GM21360 (cell line): ENCODE data around the gene ATP2B2.
"Not testable (repeated sequence)": the region's sequence is repeated elsewhere in the genome, so short reads cannot be mapped to it uniquely, and the experiment has no call there.

Experiments used
- ATAC-seq: cut with Tn5 transposase; IDR thresholded peaks from one replicate; pipeline ENCODE4 v1.9.1; 2021; ENCODE audit warnings: mild to moderate bottlenecking, moderate library complexity; ENCODE audit not compliant: unreplicated experiment

ATP2B2 gene

DNA sequence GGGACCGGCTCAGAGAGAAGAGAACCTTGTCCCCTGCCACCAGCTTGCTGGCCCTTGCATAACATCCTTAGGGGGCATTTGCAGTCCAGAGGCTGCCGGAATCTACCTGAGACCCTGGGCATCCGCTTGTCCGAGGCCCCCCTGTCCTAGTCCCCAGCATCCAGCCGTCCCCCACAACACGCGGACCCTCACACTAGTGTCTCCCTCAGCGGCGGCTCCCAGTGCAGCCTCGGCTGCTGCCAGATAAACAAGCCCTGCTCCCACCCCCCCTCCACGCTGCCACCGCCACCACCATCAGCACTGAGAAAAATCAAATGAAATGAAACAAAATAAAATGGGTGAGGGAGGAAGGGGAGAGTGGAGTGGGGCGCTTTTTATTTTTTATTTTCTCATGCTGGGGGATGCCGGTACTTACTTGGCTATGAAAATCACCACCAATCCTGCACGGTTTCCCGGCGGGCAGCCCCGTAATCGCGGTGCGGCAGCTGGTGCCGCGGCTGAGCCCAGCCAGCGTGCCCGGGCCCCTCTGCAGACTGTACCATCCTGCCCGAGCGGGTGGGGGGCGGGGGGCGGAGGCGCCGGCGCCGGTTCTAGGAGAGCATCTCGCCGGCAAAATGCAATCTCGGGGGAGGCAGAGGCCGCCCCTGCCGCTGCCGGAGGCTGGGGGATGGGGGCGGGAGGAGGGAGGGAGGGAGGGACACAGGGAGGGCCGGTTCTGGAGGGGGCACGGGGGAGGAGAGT lies at the start of gene ATP2B2:
ATP2B2 (minus strand) TSS at position 537 of the 741 bp plus-strand sequence. CDS start 56,043 bp downstream, outside the sequence.
- ATAC-seq, result no peak

GRCh38 chr3:10554746-10555145 lies 49.4 kb upstream of the ATP2B2 start:
- no peak for ATAC-seq

DNA sequence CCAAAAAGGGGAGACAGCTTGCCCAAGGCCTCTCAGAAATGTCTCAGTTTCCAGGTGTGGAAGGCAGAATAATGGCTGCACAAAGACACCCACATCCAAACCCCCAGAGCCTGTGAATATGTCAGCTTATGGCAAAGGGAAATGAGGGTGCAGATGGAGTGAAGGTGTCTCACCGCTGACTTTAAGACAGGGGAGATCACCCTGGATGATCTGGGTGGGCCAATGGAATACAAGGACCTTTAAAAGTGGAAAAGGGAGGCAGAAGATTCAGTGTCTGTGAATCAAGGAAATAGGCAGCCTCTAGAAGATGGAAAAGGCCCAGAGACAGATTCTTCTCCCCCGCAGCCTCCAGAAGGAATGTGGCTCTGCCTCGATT lies 48.8 kb upstream of the ATP2B2 start:
- no peak for ATAC-seq

GRCh38 chr3:10553591-10554235 lies 48.3 kb upstream of the ATP2B2 start:
- no peak for ATAC-seq

DNA sequence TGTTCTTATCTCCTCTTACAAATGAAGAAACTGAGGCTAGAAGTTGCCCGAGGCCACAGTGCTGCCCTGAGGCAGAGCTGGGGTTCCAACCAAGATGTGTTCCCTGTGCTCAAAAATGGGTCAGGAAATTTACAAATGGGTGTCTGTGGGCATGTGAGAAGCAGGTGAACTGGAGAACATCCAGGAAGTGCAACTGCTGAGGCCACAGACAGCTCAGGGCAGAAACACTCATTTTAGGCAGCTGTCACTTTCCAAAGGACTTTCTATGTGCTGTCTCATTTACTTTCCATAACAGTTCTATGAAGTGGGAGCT lies 47.2 kb upstream of the ATP2B2 start:
- no peak for ATAC-seq

DNA sequence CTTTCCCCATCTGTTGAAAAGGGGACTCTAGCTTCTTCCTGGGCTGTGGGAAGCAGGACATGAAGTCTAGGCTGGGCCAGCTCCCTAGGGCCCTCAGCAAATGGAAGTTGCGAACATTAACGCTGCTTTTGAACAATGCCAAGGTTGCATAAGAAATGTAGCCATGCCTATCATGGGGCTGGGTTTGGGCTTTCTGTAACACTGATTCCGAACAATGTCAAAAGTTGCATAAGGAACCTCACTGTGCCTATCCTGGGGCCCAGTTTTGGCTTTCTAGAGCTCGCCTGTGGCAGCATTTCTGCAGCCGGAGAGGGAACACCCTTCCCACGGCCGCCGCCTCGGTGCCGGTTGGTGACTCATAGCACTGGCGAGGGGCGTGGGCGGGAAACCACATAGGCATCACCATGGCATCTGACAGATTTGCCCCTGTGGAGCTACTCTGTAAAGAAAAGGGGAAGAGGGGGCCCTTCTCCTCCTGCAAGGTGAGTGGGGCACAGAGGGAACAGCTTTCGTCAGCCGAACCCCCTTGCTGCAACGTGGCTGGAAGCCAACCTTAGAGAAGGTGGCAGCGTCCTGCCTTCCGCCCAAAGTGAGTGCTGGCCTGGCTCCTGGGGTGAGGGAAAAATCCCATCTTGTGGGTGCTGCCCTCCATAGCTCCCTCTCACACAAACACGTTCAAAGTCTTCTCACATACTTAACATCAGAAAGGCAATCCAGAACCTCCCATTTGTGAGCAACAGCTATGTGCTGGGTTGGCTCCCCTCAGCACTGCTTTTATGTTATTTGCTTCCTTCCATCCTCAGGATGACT lies 46.6 kb upstream of the ATP2B2 start:
- no peak for ATAC-seq

DNA sequence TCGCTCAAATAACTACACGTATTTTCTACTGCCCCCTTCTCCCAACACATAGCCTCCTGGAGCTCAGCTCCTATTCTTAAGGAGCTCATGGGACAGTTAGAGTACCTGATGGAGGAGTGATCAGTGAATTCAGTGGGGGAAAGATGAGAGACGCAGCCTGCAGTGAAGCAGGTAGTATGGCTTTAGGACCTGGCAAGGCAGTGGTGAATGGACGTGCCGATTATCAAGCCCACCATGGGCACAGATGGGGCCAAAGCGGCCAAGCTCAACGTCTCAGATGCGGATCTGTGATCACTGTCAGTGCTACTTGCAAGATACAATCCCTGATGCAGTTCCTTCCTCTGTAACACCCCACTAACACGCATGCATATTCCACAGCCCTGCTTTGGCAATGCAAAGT lies 45.8 kb upstream of the ATP2B2 start:
- ATAC-seq, result no peak

DNA sequence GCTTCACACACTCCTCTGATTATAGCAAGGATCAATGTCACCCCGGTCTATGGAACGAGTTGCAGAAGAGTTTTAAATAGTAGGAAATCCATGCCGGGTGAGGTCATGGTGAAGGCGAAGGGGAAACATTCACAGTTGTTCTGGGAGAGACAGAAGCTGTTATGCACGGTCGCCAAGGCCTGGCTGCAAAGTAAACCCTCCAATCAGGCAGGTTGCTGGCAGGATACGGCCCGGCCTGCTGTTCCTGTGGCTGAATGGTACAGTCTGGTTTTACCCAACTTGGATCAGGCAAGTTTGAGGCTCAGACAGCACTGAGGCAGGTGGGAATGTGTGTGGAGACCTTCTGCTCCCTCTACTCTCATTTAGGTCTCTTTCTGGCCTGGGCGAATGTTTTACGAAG lies 45.3 kb upstream of the ATP2B2 start:
- no peak for ATAC-seq

- no peak for ATAC-seq
Measured at GRCh38 chr3:10549617-10550230, 44.3 kb upstream of the ATP2B2 start.

DNA sequence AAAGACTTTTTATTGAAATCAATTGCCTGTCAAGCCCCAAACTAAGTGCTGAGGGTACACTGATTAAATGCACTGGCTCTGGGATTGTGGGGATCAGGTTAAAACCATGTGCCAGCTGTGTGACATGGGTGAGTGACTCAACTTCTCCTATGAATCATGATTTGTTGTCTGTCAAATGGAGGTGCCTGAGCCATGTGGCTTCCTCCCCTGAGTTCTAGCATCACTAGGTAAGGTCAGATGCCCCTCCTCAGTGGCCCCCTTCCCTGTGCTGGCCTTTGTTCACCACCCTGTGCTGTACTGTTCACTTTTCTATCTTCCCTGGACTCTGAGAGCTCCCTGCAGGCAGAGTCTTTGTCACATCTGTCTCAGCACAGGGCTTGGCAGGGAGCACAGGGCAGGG lies 43.6 kb upstream of the ATP2B2 start:
- ATAC-seq, result no peak

GRCh38 chr3:10547841-10548783 lies 42.7 kb upstream of the ATP2B2 start:
- no peak for ATAC-seq

DNA sequence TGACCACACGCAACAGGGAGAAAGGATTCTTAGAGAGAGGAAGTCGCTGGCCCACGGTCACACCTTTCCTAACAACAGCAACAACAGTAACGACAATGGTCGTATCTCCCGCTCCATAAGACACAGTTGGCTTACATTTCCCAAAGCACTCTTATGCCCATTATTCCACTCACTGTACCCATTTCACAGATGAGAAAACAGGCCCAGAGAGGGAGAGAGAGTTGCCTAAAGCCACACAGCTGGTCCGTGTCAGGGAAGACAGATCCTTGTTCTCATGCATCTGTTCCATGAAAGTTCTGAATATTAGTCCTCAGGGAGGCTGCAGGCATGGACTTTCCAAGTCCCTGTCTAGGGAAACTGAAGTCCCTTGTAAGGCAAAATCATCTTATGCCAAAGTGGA lies 42.0 kb upstream of the ATP2B2 start:
- no peak for ATAC-seq

GRCh38 chr3:10546820-10547263 lies 41.5 kb upstream of the ATP2B2 start:
- ATAC-seq, result no peak

DNA sequence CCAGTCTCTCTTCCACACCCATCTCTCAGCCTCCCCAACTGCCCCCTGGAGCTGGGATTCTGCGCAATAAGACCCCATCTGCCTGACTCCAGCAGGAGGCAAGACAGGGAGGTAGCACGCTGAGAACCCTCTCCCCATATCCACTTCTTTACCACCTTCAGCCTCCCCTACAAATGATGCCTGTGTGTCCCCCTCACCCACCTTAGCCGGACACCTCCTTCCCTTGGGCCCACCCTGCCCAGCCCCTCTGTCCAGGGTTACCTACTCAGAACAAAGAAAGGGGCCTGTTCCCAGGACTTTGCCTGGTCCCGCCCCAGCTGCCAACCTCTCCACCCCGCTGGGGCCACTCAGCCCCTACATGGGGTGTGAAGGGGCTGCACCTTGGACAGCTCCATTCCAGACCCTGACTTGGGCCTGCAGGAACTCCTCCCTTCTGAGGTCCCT lies 40.8 kb upstream of the ATP2B2 start:
- no peak for ATAC-seq

- no peak for ATAC-seq
Measured at GRCh38 chr3:10542518-10542917, 37.1 kb upstream of the ATP2B2 start.

GRCh38 chr3:10540347-10540746 lies 35.0 kb upstream of the ATP2B2 start:
- ATAC-seq, result not testable (repeated sequence)

DNA sequence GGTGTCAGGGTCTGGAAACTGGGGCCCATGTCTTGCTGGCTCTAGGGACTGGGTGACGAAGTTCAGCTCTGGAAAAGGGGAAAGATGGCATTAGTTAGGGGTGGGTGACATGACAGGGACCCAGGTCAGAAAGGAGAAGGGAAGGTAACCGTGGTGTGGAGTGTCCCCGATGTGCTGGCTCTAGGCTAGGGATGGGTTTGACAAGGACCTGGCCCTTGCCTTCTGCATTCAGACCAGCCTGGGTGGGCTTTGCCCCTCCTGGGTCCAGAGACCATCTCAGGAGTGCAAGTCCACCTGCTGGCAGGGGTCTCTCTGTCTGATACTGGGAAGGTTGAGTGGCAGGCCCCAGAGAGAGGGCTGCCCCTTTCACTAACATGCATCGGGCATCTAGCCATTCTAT lies 28.7 kb upstream of the ATP2B2 start:
- no peak for ATAC-seq

DNA sequence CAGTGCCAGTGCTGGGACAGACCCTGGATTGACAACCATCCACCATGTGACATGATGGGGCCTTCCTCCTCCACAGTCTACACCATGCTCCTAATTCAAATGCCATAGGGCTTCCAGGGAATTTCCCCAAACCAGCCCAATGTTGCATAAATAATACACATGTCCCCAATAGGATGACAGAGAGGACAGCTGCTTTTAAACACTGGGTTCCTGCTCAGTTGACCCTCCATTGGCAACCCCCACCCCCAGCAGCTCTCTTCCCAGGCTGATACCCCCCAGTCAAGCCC lies 28.3 kb upstream of the ATP2B2 start:
- ATAC-seq, result no peak

- no peak for ATAC-seq
Measured at GRCh38 chr3:10532939-10533736, 27.8 kb upstream of the ATP2B2 start.

- ATAC-seq, result no peak
Measured at GRCh38 chr3:10531031-10531430, 25.6 kb upstream of the ATP2B2 start.
